HG03095 (cell line): ENCODE data around the gene C2orf78.
"Not testable (repeated sequence)": the region's sequence is repeated elsewhere in the genome, so short reads cannot be mapped to it uniquely, and the experiment has no call there.

Experiments used
- ATAC-seq: cut with Tn5 transposase; IDR thresholded peaks from one replicate; pipeline ENCODE4 v1.9.1; 2021; ENCODE audit warnings: moderate library complexity; ENCODE audit not compliant: unreplicated experiment

The C2orf78 gene

GRCh38 chr2:73783883-73784282 lies at the start of gene C2orf78:
Gene C2orf78 (plus strand): TSS chr2:73784183. CDS start chr2:73784310, 127 bp downstream.
- ATAC-seq, result not testable (repeated sequence)

GRCh38 chr2:73736378-73736777 lies 47.6 kb upstream of the C2orf78 start:
- ATAC-seq, result no peak

GRCh38 chr2:73736855-73737779 lies 46.9 kb upstream of the C2orf78 start, which contains the start of gene TPRKB:
Gene TPRKB (minus strand): TSS chr2:73737345. CDS start chr2:73734569, 2,776 bp downstream.
- ATAC-seq, result peak; percentile 95

GRCh38 chr2:73739101-73739500 lies 44.9 kb upstream of the C2orf78 start:
- ATAC-seq, result no peak

GRCh38 chr2:73740767-73741166 lies 43.2 kb upstream of the C2orf78 start:
- no peak for ATAC-seq

- ATAC-seq, result no peak
These were observed 37.7 kb upstream of the C2orf78 start for GRCh38 chr2:73746015-73746876.

GRCh38 chr2:73746877-73747208 lies 37.1 kb upstream of the C2orf78 start:
- no peak for ATAC-seq

GRCh38 chr2:73749314-73749713 lies 34.7 kb upstream of the C2orf78 start:
- no peak for ATAC-seq

- not testable (repeated sequence) for ATAC-seq
These were observed 29.7 kb upstream of the C2orf78 start for GRCh38 chr2:73754332-73754731.

GRCh38 chr2:73759285-73759764 lies 24.7 kb upstream of the C2orf78 start:
- ATAC-seq, result no peak

GRCh38 chr2:73759904-73760303 lies 24.1 kb upstream of the C2orf78 start:
- ATAC-seq, result no peak

GRCh38 chr2:73762571-73762970 lies 21.4 kb upstream of the C2orf78 start:
- ATAC-seq, result no peak

- no peak for ATAC-seq
These were observed 19.0 kb upstream of the C2orf78 start for GRCh38 chr2:73764945-73765344.

- ATAC-seq, result no peak
These were observed 17.6 kb upstream of the C2orf78 start for GRCh38 chr2:73766349-73766748.

GRCh38 chr2:73766994-73767393 lies 17.0 kb upstream of the C2orf78 start:
- no peak for ATAC-seq

GRCh38 chr2:73770725-73771124 lies 13.3 kb upstream of the C2orf78 start:
- no peak for ATAC-seq

GRCh38 chr2:73772819-73773218 lies 11.2 kb upstream of the C2orf78 start:
- ATAC-seq, result no peak

- ATAC-seq, result no peak
These were observed 7.6 kb upstream of the C2orf78 start for GRCh38 chr2:73776381-73776780.

- ATAC-seq, result no peak
These were observed 7.0 kb upstream of the C2orf78 start for GRCh38 chr2:73776869-73777519.

GRCh38 chr2:73778867-73779466 lies 5.0 kb upstream of the C2orf78 start:
- ATAC-seq, result not testable (repeated sequence)
